ENCODE results near the gene ATP5IF1. TPM values are rescaled to one million over a fixed set of nuclear protein-coding genes. Genes with fewer than 3 reads are reported as not detected.
A peak's percentile ranks its signal among the peaks of the same experiment; 100 is the strongest.

ATP5IF1 gene
- total and polyA plus RNA-seq, 9 of the 15 experiments (the other 6 are each of a cell fraction or from before 2014, with no cell fraction given) = 292 to 1,422 (median 388) TPM

DNA sequence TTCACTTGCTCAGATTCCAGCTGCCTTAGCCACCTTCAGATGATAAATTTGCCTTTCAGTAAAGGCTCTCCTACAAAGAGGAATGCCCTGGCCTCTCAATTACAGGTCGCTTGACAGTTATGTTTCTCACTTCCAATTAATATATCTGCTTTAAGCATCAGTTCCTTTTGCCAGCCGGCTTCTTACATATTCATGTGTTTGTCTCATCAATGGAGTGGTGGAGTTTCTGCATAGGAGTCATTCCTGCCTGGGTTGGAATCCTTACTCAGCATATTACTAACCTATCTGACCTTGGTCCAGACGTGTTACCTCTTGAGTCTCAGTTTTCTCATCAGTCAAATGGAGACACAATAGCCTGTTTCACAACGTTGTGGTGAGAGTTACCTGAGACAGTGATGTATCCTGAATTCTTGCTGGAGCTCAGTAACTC, 14.0 kb downstream of the ATP5IF1 start (continued):
- TF ChIP-seq PBX2 (CRISPR knock-in tag; IDR thresholded peaks at IDR 0.05; ENCODE audit: low read depth) = no peak
- TF ChIP-seq PBX2 (tag; conservative IDR thresholded peaks at IDR 0.05; ENCODE audit: low read depth) = no peak
- no peak for TF ChIP-seq ZNF134 (CRISPR knock-in tag; conservative IDR thresholded peaks at IDR 0.05)
- TF ChIP-seq, protein P1, sequence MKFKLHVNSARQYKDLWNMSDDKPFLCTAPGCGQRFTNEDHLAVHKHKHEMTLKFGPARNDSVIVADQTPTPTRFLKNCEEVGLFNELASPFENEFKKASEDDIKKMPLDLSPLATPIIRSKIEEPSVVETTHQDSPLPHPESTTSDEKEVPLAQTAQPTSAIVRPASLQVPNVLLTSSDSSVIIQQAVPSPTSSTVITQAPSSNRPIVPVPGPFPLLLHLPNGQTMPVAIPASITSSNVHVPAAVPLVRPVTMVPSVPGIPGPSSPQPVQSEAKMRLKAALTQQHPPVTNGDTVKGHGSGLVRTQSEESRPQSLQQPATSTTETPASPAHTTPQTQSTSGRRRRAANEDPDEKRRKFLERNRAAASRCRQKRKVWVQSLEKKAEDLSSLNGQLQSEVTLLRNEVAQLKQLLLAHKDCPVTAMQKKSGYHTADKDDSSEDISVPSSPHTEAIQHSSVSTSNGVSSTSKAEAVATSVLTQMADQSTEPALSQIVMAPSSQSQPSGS (CRISPR knock-in tag; IDR thresholded peaks at IDR 0.05) = no peak
- TF ChIP-seq MECOM (CRISPR knock-in tag; IDR thresholded peaks at IDR 0.05) = peak; percentile 12; the same call in 1 of the 2 replicates
- no peak for TF ChIP-seq SMARCE1 (IDR thresholded peaks at IDR 0.05)
- TF ChIP-seq ZNF174 (CRISPR knock-in tag; IDR thresholded peaks at IDR 0.05) = no peak
- TF ChIP-seq KLF6 (CRISPR knock-in tag; IDR thresholded peaks at IDR 0.05; ENCODE audit: borderline replicate concordance) = no peak
- no peak for TF ChIP-seq ZNF644 (tag; IDR thresholded peaks at IDR 0.05; ENCODE audit: low read depth)
- TF ChIP-seq ZKSCAN3 (CRISPR knock-in tag; IDR thresholded peaks at IDR 0.05) = no peak
- TF ChIP-seq RBM25 (IDR thresholded peaks at IDR 0.05; ENCODE audit: low read depth, low read length, severe bottlenecking) = peak; percentile 57
- TF ChIP-seq RFX7 (CRISPR knock-in tag; IDR thresholded peaks at IDR 0.05) = no peak
- TF ChIP-seq, protein P2, sequence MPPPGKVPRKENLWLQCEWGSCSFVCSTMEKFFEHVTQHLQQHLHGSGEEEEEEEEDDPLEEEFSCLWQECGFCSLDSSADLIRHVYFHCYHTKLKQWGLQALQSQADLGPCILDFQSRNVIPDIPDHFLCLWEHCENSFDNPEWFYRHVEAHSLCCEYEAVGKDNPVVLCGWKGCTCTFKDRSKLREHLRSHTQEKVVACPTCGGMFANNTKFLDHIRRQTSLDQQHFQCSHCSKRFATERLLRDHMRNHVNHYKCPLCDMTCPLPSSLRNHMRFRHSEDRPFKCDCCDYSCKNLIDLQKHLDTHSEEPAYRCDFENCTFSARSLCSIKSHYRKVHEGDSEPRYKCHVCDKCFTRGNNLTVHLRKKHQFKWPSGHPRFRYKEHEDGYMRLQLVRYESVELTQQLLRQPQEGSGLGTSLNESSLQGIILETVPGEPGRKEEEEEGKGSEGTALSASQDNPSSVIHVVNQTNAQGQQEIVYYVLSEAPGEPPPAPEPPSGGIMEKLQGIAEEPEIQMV (tag; conservative IDR thresholded peaks at IDR 0.05; ENCODE audit: low read depth) = 0 out of 2 replicates have a peak, but pooled peaks have one; percentile 45
- no peak for TF ChIP-seq ZBTB5 (IDR thresholded peaks at IDR 0.05)
- TF ChIP-seq ZNF253 (CRISPR knock-in tag; conservative IDR thresholded peaks at IDR 0.05) = no peak
- no peak for TF ChIP-seq EHMT2 (IDR thresholded peaks at IDR 0.05)
- no peak for TF ChIP-seq GABPA (tag; conservative IDR thresholded peaks at IDR 0.05; ENCODE audit: low read depth)
- no peak for TF ChIP-seq SRSF7 (optimal IDR thresholded peaks at IDR 0.05; ENCODE audit: low read depth, low read length)
- no peak for TF ChIP-seq CHD2 (IDR thresholded peaks at IDR 0.05; ENCODE audit: low read depth, low read length)
- TF ChIP-seq MYC (IDR thresholded peaks at IDR 0.05; ENCODE audit: low read depth, low read length) = no peak
- TF ChIP-seq MYC (CRISPR knock-in tag; IDR thresholded peaks at IDR 0.05; ENCODE audit: borderline replicate concordance, low read depth) = no peak

Measured in K562 (cell line).